ENCODE results near the gene COPS2.

The COPS2 gene

DNA sequence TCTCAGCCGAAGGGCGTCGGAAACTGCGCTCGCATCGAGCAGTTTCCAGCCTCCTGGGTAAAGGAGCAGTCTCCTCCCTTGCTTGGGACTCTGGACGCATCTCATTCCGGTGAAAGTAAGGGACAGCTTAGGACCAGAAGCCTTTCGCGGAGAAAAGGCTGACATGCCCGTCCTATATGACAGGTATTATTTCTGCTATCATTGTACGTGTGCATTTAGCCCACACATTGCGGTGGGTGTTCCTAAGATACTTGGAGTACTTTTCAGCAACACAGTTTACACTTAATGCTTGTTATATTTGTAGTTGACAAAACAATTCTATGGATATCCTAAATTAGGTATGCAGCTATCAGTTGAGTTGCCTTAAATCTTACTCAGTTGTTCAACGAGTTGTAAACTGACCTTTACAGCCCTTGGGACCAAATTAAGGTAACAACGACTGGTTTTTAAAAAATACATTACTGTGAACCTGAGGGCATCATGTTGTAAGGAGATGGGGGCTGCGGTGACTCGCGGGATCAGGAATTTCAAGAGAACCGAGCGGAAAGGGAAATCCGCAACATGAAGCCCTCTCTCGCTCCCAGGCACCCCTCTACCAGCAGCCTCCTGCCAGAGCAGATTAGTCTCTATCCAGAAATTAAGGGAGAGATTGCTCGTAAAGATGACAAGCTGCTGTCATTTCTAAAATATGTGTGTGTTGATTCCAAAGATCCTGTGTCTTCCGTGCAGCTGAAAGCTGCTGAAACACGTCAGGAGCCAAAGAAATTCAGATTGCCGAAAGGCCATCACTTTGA, 632 bp upstream of the COPS2 start:
- DNase-seq, result no peak

DNA sequence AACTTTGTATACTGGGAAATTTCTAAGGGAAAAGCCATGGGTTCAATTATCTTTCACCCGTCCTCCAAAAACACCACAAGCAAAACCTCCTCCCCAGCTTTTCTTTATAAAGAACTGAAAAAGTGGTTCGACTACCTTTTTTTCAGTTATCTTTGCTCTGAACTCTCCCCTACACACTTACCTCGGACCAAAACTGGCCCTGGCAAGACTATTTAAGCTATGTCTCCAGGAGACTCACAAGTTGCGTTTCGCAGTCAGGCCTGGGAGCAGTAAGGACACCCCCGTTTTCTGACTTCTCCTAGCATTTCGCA, 645 bp downstream of the COPS2 start:
- no peak for DNase-seq

DNA sequence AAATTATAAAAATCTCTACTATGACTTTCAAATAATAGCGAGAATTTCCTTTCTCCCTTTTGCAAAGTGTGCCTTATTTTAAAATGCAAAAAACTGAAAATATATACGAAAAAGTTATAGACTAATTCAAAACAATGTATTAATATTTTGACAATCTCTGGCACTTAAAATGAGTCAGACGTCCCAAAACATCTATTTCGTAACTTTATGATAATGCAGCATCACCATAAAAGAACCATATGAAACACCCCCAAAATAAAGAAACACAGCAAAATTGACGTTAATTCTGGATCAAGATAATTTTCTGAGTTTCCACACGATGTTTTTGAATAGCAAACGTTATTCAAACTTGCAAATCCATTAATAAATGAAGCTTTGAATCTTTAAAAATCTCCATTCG, 1.0 kb downstream of the COPS2 start:
- no peak for DNase-seq

DNA sequence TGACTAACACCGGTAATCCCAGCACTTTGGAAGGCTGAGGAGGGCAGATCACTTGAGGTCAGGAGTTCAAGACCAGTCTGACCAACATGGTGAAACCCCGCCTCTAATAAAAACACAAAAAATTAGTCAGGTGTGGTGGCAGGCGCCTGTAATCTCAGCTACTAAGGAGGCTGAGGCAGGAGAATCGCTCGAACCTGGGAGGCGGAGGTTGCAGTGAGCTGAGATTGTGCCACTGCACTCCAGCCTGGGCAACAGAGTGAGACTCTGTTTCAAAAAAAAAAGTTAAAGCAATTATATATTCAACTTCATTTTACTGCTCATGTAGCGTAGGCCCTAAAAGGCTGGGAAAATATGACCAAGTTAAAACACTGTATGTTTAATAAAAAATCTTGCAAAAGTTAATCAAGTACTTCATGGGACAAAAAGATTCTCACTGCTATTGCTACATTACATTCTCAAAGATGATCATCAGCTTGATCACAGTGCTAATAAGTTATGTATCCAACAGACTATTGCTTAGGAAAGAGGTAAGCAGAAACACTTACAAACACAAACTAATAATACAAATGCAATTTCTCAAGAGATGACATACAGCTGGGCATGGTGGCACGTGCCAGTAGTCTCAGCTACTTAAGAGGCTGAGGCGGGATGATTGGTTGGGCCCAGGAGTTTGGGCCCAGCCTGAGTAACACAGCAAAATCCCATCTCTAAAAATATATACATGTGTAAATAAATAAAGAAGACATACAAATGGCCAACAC, 2.7 kb downstream of the COPS2 start:
- no peak for DNase-seq

DNA sequence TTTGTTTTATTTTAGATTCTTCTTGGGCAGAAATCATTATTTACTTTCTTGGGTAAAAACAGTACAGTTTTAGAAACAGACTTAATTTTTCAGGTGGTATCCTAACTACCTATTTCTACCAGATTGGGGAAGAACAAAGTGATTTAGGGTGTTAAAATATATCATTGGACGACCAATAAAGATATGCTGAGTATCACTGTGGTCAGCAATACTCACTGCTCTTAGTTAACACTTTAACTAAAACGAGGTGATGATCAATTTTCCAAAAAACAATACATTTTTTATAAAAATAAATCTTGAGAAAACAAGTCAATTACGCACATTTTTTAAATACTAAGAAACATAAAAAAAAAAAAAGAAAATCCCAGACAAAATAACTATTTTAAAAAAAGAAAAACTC, 3.6 kb downstream of the COPS2 start:
- DNase-seq, result no peak

DNA sequence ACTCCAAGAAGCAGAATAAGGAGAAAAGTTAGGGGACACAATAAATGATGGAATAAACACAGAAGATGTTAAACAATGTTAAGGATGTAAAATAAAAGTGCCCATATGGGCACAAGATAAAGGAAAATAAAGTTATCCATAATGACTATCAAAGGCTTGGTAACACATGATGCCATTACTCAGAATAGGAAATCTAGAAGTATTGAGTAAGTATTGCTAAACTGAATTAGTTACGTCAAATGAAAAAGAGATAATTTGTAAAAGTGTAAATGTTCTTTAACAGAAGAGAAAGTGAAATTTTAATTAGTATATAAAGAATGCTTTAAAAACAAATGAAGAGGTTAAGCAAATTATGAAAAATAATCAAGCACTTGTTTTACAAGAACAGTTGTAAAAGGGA, 6.7 kb downstream of the COPS2 start:
- DNase-seq, result no peak

DNA sequence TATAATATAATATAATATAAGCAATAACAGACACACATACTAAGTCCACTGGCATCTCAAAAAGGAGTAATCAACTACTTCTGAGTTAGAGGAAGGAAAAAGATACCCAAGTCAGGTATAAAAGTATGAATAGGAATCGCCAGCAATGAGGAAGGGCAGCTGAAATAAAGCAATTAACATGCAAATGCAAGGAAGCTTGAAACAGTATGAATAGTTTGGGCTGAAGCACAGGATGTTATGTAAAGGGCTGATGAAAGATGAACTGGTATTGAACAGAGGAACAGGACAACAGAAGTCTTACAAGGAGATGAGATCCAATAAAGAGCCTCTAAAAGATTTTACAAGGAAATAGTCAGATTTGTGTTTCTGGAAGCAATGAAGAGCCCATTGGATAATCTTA, 7.1 kb downstream of the COPS2 start:
- no peak for DNase-seq

DNA sequence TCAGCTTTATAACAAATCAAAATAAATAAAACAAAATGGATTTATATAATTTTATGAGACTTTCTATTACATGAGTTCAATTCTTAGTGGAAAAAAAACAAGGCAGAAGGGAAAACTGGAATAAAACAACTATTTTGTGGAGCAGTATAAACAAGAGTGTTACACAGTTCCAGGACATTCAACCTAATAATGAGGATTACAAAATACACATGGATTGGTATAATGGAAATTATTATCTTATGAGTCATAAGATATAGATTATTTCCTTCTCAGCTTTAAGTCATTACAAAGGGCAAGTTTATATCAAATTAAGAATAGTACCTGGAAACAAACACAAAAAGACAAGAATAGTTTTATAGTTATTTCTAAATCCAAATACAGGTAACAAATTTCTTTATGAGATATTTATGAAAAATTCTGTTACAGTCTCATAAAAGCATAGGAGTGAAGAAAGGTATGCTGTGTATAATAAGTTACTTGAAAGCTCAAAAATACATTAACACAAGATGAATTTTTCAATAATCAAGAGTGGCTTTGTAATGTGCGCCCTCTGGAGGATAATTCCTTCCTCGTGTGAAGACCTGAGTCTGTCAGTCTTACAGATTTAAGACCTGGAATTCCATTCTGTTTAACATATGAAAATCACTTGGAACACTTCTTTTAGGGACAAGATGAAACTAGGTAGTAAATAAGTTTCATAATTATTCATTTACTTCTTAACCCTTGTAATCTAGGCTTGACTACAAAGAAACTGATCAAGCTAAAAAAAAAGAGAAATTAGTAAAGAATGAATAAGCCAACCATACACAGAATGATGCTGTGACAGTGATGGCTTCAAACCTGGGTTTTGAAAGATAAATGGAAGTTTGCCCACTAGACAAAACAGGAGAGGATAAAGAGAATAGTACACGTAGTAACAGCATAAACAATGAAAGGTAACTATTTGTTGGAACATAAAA, 9.5 kb downstream of the COPS2 start:
- peak; percentile 6 to 58 for DNase-seq

DNA sequence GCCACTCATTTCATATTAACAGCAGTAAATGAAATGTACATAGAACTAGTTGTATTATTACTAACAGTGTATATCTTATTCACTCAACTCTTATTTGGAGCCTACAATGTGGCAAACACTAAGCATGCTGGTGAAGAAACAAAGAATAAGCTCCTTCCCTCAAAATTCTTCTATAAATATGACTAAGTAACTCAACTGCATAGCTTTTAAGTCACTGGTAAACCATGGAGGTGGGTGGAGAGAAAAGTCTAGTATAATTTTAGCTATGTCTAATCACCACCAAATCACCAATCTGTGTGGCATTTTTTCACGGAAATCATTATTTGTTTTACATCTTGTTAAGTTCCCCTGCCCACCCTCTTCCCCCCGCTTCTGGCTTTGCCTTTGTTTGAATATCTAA, 17.5 kb downstream of the COPS2 start:
- DNase-seq, result no peak

DNA sequence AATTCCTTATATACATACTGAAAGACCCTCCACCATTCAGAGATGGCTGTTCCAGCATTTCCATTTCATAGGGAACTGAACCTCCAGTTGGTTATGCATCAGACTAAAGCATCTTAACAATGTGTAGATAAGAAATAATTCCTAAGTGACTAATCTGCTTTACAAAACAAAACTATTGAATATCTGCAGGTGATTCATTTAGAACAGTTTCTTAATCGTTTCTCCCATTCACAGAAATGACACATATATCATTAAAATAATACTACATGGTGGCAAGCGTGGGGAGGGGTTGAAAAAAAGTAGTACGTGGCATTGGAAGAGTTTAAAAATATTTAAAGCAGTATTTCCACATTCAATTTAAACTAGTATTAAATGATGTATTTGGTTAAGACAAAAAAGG, 19.5 kb downstream of the COPS2 start:
- no peak for DNase-seq

DNA sequence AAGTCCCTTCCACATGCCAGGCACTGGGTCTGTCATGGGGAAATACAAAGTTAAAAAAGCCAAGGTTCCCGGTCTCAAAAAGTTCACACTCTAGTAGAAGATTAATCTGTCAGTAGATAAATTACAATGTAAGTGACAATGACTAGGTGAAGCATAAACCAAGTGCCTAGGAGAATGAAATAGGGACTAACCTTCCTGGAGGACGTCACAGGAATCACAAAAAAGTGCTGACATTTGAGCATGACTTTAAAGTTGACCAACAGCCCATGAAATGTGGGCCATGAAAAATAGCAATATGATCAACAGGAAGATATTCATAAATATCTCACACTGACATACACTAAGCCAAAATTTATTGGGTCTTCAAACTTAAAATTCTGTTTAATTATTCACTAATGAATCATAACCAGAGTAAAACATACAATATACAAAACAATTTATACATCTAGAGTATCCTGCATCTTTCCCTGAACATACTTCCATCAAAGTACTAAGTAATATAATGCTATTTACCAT, 20.0 kb downstream of the COPS2 start:
- DNase-seq, result no peak

DNA sequence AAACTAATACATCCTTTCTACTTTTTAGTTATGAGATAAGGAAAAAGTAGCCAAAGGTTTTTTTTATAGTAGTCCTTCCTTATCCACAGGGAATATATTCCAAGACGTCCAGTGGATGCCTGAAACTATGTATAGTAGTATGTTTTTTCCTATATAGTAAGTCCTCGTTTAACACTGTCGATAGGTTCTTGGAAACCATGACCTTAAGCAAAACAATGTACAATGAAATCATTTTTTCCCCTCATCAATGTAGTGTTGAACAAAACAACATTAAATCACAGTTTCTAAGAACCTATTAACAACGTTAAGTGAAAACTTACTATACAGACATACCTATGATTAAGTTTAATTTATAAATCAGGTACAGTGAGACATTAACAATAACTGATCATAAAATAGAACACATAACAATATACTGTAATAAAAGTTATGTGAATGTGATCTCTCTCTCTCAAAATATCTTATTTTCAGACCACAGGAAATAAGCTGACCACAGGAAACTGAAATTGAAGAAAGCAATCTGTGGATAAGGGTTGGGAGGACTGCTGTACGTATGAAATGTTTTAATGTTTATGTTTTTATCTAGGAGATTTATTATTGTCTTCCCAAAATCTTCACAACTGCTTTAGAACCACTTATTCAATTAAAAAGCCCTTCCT, 20.6 kb downstream of the COPS2 start:
- DNase-seq, result no peak

DNA sequence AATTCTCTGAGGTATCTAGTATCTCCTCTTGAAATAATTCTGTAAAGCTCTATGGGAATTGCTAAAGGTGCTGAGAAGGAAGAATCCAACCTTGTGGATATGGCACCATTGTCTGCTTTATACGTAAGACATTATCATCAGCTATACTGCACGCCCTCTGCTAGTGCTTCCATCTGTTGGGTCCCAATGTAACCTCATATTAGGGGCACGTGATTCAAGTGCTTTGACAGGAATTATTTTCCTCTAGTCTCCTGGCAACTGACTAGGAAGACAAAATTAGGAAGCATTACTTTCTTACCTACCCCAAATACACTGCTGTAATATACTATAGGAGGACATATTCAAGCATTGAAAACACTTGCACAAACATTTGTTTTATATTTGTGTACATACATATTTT, 24.0 kb downstream of the COPS2 start:
- no peak for DNase-seq

DNA sequence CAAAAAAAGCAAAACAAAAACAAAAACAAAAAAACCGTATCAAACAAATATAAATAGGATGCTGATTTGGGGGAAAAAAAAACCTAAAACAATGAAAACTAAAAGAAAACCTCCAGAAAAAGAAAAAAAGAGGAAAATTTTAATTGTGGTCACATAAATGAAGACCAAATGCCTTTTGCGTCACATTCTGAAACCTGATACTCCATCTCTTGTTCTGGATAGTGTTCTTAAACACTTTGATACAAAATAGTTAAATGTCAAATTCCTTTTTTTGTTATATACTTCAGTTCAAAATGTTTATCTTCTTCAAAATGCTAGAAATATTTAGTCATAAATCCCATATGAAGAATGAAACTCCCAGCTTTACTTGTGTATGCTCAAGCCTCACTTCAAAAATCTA, 31.0 kb downstream of the COPS2 start:
- no peak for DNase-seq

DNA sequence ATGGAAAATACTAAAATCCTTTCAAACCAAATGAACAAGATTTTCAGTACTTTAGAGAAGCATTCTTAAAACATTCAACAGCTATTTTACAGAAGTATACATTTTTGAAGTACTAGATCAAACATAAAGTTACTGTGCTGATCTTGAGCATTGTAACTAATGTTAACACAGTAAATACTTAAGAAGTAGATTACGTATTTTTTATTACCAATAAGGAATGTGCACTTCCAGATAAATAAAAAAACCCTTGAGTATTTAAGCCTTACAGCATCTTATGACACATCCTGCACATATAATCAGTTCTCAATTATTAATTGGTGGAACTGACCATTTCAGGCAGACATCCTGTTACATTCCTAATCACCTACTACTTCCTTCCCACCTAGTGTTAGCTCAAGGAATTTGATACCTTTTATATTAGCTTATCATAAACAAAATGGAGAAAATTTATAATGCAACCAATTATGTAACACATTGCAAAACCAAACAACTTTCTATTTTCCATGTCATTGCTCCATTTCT, 32.8 kb downstream of the COPS2 start:
- DNase-seq, result no peak

DNA sequence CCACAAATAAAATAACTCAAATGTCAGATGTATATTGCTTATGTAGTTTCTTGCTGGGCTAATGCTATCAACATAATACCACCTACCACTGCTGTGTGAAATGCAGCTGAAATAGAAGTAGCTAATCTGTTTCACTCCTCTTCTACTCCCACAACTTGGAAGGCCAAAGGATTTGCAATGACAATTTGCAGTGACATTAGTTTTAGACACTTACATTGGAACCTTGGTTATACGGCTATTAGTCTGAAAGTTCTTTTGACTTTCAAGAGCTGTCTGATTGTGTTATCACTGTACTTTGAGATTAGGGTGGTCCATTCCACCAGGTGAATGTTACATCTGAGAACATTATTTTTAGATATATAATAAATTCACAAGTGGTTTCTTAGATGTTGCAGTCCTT, 33.5 kb downstream of the COPS2 start:
- DNase-seq, result no peak

DNA sequence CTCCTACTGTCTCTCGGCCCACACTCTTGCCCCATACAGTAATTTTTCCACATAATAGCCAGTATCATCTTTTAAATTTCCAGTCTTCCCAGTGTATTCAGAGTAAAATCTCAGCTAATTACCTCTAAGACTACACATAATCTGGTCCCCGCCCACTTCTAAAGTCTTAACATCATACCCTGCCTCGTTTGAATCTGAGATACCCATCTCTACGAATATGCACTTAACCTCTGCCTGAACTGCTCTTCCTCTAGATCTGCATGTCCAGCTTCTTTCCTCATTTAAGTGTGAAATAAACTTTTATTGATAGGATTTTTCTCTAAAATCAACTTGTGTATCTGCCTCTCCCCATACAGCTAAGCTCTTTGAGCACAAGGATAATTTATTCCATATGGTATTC, 34.6 kb downstream of the COPS2 start:
- DNase-seq, result no peak

DNA sequence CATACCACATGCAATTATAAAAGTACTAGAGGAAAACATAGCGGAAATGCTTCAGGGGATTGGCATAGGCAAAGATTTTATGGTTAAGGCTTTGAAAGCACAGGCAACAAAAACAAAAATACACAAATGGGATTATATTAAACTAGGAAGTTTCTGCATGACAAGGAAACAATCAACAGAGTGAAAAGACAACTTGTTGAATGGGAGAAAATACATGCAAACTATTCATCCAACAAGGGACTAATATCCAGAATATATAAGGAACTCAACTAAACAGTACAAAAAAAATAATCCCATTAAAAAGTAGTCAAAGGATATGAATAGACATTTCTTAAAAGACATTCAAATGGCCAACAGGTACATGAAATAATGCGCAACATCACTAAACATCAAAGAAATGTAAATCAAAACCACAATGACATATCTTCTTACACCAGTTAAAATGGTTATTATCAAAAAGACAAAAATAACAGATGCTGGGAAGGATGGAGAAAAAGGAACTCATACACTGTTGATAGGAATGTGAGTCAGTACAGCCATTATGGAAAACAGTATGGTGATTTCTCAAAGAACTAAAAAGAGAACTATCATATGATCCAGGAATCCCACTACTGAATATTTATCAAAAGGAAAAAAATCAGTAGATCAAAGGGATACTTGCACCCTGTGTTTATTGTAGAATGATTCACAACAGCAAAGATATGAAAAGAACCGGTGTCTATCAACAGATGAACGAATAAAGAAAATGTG, 39.1 kb downstream of the COPS2 start:
- no peak for DNase-seq

DNA sequence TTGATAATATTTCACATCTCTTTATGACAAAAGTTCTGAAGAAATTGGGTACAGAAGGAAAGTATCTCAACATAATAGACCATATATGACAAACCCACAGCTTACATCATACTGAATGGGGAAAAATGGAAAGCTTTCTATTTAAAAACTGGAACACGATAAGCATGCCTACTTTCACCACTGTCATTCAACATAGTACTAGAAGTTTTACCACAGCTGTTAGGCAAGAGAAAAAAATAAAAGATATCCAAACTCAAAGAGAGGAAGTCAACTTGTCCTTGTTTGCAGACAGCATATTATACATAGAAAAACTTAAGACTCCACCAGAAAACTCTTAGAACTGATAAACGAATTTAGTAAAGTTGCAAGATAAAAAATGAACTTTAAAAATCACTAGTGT, 40.3 kb downstream of the COPS2 start:
- no peak for DNase-seq

DNA sequence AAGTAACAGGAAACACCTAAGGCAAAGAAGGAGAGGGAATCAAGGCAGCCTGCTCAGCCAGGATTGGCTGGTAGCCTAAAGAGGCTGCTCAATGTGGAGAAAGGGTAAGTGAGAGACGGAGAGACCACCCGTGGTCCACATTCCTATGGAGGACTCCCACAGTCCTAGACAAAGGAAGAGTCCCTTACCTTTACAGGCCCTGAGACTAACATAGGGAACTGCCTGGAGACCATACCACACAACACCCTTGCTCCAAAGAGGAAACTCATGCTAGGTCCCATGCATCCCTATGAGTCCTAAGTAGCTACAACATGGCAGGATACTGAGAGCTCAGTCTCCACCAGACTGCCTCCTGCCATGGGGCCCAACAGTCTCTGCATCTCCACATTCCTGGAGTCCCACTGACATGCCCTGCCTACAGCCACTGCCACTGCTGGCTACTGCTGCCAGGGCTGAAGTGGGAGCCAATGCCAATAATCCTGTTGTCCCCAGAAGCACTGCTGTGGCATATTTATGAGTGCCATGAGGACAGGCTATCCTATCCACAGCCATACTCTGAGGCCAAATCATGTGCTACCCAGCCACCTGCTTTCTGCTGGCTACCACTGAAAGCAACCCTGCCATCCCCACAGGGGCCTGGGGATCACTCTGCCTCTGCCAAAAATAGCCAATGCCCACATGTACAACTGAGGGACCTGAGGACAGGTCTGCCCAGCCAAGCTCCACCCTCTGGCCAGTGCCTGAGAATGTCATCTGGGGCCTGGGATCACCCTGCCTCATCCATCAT, 45.0 kb downstream of the COPS2 start:
- no peak for DNase-seq

DNA sequence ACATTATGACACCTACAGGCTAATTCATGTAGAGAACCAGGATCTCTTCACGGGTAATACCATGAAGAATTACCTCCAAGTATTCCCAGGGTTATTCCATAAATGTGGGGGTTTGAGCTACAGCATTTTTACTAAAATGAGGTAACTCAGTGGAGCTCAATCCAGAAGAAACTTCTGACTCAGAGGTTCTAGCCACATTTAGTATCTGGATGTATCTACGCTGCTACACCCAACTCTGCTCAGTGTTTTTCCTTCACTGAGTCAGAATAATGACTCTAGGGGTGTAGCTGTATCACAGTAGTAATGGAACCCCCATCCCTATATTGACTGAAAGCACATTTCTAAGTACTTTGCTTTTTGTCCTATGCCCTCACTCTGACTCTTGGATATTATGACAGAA, 52.4 kb downstream of the COPS2 start:
- no peak for DNase-seq

Measured in CD4-positive, alpha-beta T cell treated with Interferon alpha-2 for 1 hour (primary cell).